ENCODE measurements around the gene PLCL2.

Gene PLCL2

GRCh38 chr3:16990163-16990562 is 105.4 kb downstream of the PLCL2 start:
- H3K27ac Mint-ChIP-seq = no peak overlapping the region
- H3K4me1 Mint-ChIP-seq = peaks cover 91% of the 10 kb centered on the region
- no peaks in the 10 kb centered on the region for H3K27me3 Mint-ChIP-seq
- H3K36me3 Mint-ChIP-seq = no peaks in the 10 kb centered on the region
- H3K9me3 Mint-ChIP-seq = no peaks in the 10 kb centered on the region
- no peak overlapping the region for H3K4me3 Mint-ChIP-seq

DNA sequence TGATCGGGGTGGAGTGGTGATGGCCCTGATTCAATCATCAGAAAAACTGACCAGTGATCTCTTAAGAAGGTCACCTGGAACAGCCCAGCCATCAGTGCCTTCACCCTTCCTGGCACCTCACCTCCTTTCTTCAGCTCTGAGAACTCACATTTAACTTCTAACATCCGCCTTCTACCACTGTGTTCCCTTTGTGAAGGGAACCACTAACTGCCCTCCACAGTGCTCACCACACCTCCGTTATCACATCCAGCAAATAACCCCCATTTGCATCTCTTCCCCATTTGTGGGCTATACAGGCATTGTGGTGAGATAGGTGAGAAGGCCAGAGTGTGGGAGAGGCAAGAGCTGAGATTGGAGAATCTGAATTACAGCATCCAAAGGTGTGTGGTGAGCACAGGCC is 107.4 kb downstream of the PLCL2 start:
- Mint-ChIP-seq H3K9me3 (no peaks in the 10 kb centered on the region), H3K36me3 (peaks cover 1% of the 10 kb centered on the region), H3K27me3 (no peaks in the 10 kb centered on the region), H3K4me3 (no peak overlapping the region), H3K4me1 (peaks cover 94% of the 10 kb centered on the region), H3K27ac (no peak overlapping the region)

DNA sequence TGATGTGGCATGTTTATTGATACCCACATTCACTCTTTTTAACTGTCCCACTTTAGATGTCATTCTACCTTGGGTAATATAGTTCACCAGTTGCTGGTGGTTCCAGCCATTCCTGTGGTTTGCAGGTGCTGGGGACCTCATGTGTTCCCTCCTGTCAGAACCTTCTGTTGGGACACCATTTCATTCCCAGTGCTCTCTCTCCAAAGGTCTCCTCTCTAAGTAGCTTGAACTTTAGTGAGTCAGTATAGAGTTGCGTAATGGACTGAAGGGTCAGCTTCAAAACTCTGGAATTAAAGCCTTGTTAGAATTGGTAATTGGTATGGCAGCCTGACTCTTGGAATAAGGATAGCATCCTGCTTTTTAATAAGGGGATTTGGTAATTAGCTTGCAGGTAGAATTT is 108.5 kb downstream of the PLCL2 start:
- Mint-ChIP-seq H3K36me3 (peaks cover 1% of the 10 kb centered on the region), H3K4me3 (no peak overlapping the region), H3K4me1 (peaks cover 95% of the 10 kb centered on the region), H3K27me3 (no peaks in the 10 kb centered on the region), H3K9me3 (no peaks in the 10 kb centered on the region), H3K27ac (no peak overlapping the region)

DNA sequence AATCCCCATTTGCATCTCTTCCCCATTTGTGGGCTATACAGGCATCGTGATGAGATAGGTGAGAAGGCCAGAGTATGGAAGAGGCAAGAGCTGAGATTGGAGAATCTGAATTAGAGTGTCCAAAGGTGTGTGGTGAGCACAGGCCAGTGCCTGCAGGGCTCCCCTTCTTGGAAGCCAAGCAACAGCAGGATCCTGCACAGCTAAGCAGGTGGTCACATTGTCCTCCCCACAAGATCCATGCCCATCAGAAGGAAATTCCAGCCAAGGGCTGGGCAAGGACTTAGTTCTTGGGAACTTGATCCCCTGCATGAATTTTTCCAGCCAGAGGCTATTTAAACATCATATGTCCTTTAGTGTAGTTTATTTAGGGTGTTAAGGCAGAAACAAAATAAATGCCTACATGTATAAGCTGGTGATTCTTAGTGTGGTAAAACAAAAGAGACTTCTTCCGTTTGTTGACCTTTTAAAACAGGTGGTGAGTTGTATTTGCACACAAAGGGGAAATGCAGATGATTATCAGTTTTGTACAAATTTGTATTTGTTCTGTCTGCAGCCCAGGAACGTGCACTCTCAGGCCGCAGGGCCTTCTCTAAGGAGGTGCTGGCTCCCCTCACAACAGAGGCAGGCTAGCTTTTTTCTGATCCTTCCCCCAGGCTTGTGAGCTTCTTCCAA is 110.2 kb downstream of the PLCL2 start:
- peak overlapping the region; percentile 2 for H3K4me3 Mint-ChIP-seq
- H3K9me3 Mint-ChIP-seq = no peaks in the 10 kb centered on the region
- peaks cover 1% of the 10 kb centered on the region for H3K36me3 Mint-ChIP-seq
- H3K27ac Mint-ChIP-seq = peak overlapping the region; percentile 15
- H3K27me3 Mint-ChIP-seq = no peaks in the 10 kb centered on the region
- H3K4me1 Mint-ChIP-seq = peaks cover 93% of the 10 kb centered on the region

DNA sequence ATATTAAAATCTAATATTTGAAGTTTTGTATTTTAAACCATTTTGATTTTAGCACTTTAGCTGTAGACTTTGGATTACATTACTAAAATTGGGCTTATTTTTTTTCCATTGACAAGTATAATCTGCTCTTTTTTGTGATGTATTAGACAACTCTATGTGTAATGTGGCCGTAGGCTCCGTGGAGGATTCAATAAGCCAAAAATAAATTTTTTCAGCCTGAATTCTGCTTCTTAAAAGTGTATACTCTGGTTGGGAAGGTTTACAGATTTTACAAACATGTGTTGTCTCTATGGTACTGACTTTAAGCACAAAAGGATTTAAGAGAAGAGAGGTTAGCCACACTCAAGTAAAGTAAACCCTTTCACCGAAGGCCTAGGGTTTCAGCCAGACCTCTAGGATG is 110.8 kb downstream of the PLCL2 start:
- peak overlapping the region; percentile 6 for H3K27ac Mint-ChIP-seq
- H3K27me3 Mint-ChIP-seq = no peaks in the 10 kb centered on the region
- no peak overlapping the region for H3K4me3 Mint-ChIP-seq
- H3K9me3 Mint-ChIP-seq = no peaks in the 10 kb centered on the region
- peaks cover 1% of the 10 kb centered on the region for H3K36me3 Mint-ChIP-seq
- peaks cover 90% of the 10 kb centered on the region for H3K4me1 Mint-ChIP-seq

DNA sequence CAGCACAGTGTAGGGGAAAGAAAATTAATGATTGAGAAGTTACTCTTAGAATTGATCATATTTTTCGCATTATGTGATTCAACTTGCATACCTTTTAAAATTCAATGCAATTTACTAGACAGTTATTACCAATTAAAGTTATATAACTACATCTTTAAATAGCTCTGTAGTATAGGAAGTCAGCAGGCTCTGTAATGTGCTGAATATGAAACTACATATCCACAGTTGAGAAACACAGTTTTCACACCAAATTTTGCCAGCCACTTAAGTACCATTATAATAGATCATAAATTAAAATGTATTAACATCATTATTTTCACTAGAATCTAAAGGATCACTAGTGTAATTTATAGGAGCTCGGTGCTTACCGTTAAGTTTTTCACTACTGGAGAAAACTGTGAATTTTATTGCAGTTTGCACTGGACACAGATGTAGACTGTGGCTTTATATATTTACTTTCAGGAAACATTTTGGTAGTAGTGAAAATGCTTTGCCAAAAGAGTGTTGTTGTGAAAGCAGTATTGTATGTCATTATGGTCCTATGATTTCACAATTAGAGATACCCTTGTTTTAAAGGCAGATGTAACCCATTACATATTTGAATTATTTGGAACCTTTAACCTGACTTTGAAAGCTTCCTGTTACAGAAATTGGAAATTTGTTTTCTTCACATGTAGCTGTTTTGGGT is 113.6 kb downstream of the PLCL2 start:
- Mint-ChIP-seq H3K4me3 (no peak overlapping the region), H3K27me3 (no peaks in the 10 kb centered on the region), H3K36me3 (peaks cover 8% of the 10 kb centered on the region), H3K27ac (no peak overlapping the region), H3K4me1 (peaks cover 92% of the 10 kb centered on the region), H3K9me3 (no peaks in the 10 kb centered on the region)

DNA sequence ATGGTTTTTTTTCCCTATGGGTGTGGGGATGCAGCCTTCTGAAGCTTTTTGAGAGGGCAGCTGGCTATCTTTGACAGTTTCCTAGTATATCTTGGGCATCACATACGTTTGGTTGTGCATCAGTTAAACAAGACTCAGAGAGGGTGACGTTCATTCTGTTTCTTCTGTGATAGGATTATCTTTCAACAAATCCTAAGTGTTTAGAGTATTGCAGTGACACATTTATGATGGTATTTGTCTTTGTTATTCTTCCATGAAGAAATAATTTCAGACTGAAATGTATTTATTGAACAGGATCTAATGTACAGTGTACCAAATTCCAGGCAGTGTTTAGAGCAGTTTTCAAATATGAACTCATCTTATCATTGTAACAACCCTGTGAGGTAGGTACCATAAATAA is 114.4 kb downstream of the PLCL2 start:
- Mint-ChIP-seq H3K4me3 (no peak overlapping the region), H3K9me3 (no peaks in the 10 kb centered on the region), H3K27me3 (no peaks in the 10 kb centered on the region), H3K4me1 (peaks cover 92% of the 10 kb centered on the region), H3K27ac (peak overlapping the region; percentile 25), H3K36me3 (peaks cover 8% of the 10 kb centered on the region)

- H3K4me3 Mint-ChIP-seq = no peak overlapping the region
- H3K27ac Mint-ChIP-seq = no peak overlapping the region
- peaks cover 93% of the 10 kb centered on the region for H3K4me1 Mint-ChIP-seq
- no peaks in the 10 kb centered on the region for H3K9me3 Mint-ChIP-seq
- peaks cover 8% of the 10 kb centered on the region for H3K36me3 Mint-ChIP-seq
- H3K27me3 Mint-ChIP-seq = no peaks in the 10 kb centered on the region
Observed at GRCh38 chr3:16999871-17000270, 115.1 kb downstream of the PLCL2 start.

GRCh38 chr3:17003457-17003856 is 118.7 kb downstream of the PLCL2 start:
- Mint-ChIP-seq H3K4me1 (peaks cover 91% of the 10 kb centered on the region), H3K27me3 (no peaks in the 10 kb centered on the region), H3K27ac (peak overlapping the region; percentile 73), H3K36me3 (peaks cover 7% of the 10 kb centered on the region), H3K4me3 (no peak overlapping the region), H3K9me3 (no peaks in the 10 kb centered on the region)

- peak overlapping the region; percentile 51 for H3K27ac Mint-ChIP-seq
- peaks cover 83% of the 10 kb centered on the region for H3K4me1 Mint-ChIP-seq
- H3K4me3 Mint-ChIP-seq = no peak overlapping the region
- H3K27me3 Mint-ChIP-seq = no peaks in the 10 kb centered on the region
- H3K36me3 Mint-ChIP-seq = peaks cover 14% of the 10 kb centered on the region
- H3K9me3 Mint-ChIP-seq = no peaks in the 10 kb centered on the region
Observed at GRCh38 chr3:17006132-17006852, 121.5 kb downstream of the PLCL2 start.

GRCh38 chr3:17007284-17007683 is 122.5 kb downstream of the PLCL2 start:
- Mint-ChIP-seq H3K27ac (no peak overlapping the region), H3K4me3 (no peak overlapping the region), H3K9me3 (no peaks in the 10 kb centered on the region), H3K4me1 (peaks cover 73% of the 10 kb centered on the region), H3K27me3 (no peaks in the 10 kb centered on the region), H3K36me3 (peaks cover 14% of the 10 kb centered on the region)

GRCh38 chr3:17009826-17010225 is 125.1 kb downstream of the PLCL2 start:
- H3K9me3 Mint-ChIP-seq = no peaks in the 10 kb centered on the region
- no peak overlapping the region for H3K4me3 Mint-ChIP-seq
- no peak overlapping the region for H3K27ac Mint-ChIP-seq
- peaks cover 66% of the 10 kb centered on the region for H3K4me1 Mint-ChIP-seq
- H3K36me3 Mint-ChIP-seq = peaks cover 13% of the 10 kb centered on the region
- no peaks in the 10 kb centered on the region for H3K27me3 Mint-ChIP-seq

- Mint-ChIP-seq H3K4me3 (no peak overlapping the region), H3K4me1 (peaks cover 62% of the 10 kb centered on the region), H3K27me3 (no peaks in the 10 kb centered on the region), H3K36me3 (peaks cover 24% of the 10 kb centered on the region), H3K27ac (no peak overlapping the region), H3K9me3 (no peaks in the 10 kb centered on the region)
Observed at GRCh38 chr3:17011728-17012338, 127.1 kb downstream of the PLCL2 start.

GRCh38 chr3:17013050-17013449 is 128.3 kb downstream of the PLCL2 start:
- H3K27me3 Mint-ChIP-seq = no peaks in the 10 kb centered on the region
- H3K27ac Mint-ChIP-seq = peak overlapping the region; percentile 47

DNA sequence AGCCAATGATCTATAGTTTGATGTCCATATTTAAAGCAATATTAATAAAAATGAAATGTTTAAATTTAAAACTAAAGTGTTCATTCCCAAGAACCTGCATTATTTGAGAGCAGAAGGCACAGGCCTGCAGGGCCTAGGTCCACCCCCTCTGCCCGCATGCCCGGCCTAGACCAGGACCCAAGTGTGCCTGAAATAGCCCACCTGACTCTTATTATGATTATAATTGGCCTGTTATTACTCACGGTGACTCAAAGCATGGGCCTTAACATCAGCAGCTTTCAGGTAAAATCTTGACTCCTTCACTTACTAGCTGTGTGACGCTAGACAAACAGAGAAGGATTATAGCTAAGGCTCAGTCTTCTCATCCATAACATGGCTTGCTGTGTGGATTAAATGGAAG is 128.8 kb downstream of the PLCL2 start:
- H3K36me3 Mint-ChIP-seq = peaks cover 25% of the 10 kb centered on the region
- no peak overlapping the region for H3K4me3 Mint-ChIP-seq
- H3K27ac Mint-ChIP-seq = peak overlapping the region; percentile 43
- H3K27me3 Mint-ChIP-seq = no peaks in the 10 kb centered on the region
- no peaks in the 10 kb centered on the region for H3K9me3 Mint-ChIP-seq
- H3K4me1 Mint-ChIP-seq = peaks cover 53% of the 10 kb centered on the region

More at GRCh38 chr3:17013050-17013449, 128.3 kb downstream of the PLCL2 start:
- Mint-ChIP-seq H3K9me3 (no peaks in the 10 kb centered on the region), H3K4me3 (no peak overlapping the region), H3K36me3 (peaks cover 25% of the 10 kb centered on the region), H3K4me1 (peaks cover 57% of the 10 kb centered on the region)

DNA sequence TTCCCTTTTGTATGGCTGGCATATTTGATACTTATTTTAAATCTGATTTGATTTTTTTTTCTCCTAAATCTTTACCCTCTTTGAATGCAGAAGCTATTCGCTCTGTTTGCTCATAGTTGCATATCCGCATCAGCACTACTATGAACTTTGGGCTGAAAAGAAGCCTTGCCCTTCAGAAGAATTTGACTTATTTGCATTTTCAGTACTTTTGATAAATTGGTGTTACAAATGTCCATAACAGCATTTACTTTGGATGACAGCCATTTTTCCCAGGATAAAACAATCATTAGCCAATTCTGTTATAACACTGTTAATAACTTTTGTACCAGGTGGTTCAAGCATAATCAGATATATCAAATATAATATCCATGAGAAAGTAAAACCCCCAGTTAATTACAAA is 129.5 kb downstream of the PLCL2 start:
- no peaks in the 10 kb centered on the region for H3K9me3 Mint-ChIP-seq
- H3K27ac Mint-ChIP-seq = no peak overlapping the region
- no peak overlapping the region for H3K4me3 Mint-ChIP-seq
- no peaks in the 10 kb centered on the region for H3K27me3 Mint-ChIP-seq
- H3K4me1 Mint-ChIP-seq = peaks cover 55% of the 10 kb centered on the region
- peaks cover 25% of the 10 kb centered on the region for H3K36me3 Mint-ChIP-seq
